GM21717 (cell line): Measurements from ENCODE around the gene GAS7.
A peak's percentile ranks its signal among the peaks of the same experiment; 100 is the strongest.
"Not testable (repeated sequence)": the region's sequence is repeated elsewhere in the genome, so short reads cannot be mapped to it uniquely, and the experiment has no call there.

Experiments
- ATAC-seq: cut with Tn5 transposase; IDR thresholded peaks from one replicate; pipeline ENCODE4 v1.9.1; 2021; ENCODE audit warnings: mild to moderate bottlenecking, moderate library complexity; ENCODE audit not compliant: unreplicated experiment

GAS7 gene

DNA sequence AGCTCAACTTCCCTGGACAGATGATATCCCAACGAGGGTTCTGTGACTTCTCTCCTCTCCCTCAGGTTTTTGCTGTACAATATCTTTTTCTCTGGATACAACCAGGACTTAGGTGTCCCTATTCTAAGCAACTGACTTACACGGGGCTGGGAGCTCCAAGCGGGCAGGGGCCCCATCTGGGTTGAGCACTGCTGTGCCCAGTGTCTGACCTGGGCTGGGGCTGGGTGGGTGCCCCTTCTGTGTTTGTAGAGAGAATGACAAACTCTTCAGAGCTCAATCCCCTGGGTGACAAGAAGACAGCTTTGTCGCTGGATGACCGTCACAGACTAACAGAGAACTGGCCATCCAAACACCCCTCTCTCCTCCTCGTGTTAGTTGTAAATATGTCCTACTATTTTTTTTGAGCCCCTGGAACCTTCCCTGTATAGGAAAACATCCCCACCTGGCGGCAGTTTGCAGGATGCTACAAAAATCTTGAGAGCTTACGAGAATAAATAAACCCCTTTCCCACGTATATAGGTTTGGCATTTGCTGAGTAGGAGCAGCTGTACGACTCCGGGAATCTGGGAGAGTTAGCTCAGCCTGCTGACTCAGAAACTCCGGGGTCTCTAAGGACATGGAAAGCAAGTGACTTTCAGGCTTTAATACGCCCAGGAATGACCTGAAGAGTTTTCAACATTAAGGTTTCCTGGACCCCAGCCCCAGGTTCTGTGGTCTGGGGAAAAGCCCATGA is 269.6 kb downstream of the GAS7 start:
- no peak for ATAC-seq

DNA sequence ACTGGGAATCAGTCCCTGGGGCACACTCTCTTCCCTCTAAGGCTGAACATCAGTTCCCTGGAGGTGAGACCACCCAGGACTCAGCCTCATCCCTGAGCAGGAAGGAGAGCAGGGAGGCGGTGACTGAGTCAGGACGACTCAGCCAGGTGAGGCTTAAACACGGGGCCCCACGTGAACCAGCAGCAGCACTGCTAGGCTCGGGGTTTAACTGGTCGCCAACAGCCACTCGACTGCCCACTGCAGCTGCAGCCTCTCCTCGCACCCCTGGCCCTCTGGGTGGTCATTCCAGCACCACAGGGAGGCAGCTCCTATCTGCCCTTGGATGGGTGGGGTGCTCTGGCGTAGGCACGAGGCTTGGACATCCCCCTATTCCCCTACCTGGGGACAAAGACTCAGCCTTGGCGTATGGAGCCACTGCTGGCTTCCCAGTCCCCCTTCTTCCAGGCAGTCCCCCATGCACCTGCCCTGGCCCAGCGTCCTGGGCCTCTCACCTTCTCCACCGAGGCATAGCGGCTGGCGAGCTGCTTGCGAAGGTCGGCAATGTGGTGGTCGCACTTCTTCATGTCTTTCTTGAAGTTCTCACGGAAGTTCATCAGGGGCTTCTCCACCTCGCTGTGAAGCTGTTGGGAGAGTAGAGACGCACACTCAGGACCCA is 272.1 kb downstream of the GAS7 start:
- no peak for ATAC-seq

DNA sequence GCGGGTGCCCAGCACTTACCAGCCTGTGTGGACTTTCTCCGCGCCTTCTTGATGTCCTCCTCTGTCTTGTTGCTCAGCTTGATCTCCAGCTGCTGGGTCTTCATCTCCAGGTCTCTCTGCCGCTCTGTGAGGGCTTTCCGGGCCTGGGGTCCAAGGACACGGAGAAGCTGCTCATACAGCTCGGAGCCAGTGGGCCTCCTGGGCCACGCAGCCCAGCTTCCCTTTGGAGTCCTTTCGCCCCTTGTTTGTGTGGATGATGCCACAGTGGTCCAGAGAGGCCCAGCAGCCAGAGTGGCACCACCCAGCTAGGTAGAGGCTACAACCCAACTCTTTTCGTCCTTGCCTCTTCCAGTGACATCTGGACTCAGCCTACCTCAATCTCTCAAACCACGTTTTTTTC is 272.9 kb downstream of the GAS7 start:
- no peak for ATAC-seq

DNA sequence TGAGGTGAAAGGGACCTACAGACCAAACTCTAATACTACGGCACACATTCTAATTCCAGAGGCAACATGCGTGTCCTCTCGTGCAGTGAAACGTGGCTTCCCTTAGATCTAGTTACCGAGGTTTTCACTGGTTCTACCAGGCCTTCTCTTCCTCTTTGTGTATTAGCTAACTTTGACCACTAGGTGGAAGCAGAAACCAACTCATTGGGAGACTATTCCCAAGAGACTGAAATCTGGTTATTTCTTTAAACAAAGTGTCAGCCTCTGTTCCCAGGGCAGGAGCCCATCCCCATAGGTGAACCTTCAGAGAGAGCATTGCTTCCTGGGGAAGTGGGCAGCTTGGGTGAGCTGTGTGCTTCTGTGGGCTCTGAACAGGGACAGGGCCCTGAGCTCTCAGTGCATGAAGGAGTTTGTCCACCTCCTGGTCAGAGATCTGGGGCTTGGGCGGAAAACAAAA is 273.6 kb downstream of the GAS7 start:
- peak; percentile 59 for ATAC-seq

DNA sequence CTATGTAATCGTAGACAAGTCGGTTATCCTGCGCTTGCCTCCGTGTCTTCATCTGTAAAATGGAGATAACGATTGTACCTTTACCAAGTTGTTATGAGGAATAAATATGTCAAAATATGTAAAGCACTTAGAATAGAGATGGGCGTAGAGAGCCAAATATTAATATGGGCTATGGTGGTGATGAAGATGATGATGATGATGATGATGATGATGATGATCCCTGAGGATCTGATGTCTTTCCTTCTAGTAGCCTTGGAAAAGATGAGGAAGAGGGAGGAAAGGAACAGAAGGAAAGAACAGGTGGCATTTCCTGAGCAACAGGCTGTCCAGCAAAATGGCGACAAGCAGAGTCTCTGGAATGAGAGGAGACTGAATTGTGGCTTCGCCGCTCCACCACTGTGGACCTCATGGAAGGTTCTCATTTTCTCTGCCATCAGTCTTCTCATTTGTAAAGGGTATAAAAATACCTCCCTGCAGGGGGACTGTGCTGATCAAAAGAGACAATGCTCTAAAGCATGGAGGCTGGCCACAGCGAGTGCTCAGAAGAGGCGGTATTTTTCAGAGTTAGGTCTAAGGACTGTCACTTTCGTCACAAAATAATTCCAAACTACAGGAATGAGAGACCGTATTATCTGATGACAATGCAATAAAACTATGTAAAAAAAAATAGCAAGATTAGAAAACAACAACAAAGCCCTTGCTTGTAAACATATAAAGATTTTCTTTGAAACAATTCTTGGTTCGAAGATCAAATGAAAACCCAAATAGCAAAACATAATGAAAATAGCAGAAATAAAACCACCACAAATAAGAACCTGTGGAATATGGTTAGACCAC is 276.2 kb downstream of the GAS7 start:
- no peak for ATAC-seq

DNA sequence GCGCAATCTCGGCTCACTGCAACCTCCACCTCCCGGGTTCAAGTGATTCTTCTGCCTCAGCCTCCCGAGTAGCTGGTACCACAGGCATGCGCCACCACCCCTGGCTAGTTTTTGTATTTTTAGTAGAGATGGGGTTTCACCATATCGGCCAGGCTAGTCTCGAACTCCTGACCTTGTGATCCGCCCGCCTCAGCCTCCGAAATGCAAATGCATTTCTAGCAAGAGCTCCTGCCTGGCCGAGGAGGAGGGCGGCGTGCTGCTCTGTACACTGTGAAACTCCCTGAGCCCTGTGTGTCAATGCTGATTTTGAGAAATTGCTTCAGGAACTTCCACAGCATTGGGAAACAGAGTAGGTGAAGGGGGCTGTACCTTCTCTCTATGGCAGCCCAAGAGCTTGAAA is 277.2 kb downstream of the GAS7 start:
- not testable (repeated sequence) for ATAC-seq

DNA sequence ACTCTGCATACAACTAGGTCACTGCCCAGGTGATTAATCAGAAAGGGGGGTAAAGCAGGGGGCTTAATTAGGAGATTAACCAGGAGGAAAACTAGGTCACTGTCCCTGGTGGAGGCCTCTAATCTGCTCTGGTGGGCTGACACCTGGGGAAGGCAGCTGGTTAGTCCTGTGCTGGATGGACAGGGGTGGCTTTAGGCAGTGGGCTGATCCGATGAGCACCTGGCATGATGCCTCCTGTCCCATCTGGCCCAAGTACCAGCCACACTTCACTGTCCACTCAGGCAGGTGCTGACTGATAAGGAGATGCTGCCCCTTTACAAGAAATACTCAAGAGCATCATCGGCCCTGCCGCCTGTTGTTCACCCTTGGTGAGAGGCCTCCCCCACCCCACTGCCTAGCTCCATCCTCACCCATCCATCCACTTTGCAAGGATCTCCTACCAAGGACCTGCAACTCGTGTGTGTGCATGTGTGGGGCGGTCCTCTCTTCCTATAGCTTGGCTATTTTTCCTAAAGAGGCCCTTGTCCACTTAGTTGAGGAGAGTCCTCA is 279.5 kb downstream of the GAS7 start:
- ATAC-seq = no peak

DNA sequence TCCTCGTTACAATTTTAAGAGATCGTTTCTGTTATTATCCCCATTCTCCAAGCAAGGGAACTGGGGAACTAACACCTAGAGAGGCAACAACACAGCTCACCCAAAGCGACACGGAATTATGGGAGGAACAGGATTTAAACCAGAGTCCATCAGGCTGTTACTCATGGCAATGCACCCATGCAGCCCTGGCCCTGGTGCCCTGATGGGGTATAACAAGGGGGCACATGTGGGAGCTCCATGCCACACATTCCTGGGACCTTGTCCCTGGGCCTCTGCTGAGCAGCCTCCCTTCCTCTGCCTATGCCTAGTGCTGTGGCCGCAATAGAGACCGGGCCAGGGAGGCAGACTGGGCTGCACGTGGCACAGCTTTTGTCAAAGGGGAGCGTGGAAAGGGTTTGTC is 280.1 kb downstream of the GAS7 start:
- ATAC-seq = no peak

DNA sequence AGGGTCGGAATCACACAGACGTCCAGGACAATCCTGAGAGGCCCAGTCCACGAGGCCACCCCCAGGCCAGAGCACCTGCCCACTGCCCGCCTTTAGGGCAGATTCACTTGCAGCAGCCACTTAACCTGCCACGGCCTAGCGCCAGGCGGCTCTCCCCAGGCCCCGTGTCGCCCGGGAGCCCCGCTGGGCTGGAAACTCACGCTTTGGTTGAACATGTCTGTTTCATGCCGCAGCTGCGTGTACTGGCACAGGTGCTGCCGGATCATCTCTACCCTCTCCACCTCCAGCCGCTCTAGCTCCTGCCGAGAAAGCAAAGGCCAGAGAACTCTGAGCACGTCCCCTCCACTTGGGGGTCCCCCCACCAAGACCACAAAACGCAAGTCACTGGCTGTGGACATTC is 280.6 kb downstream of the GAS7 start:
- ATAC-seq = no peak

DNA sequence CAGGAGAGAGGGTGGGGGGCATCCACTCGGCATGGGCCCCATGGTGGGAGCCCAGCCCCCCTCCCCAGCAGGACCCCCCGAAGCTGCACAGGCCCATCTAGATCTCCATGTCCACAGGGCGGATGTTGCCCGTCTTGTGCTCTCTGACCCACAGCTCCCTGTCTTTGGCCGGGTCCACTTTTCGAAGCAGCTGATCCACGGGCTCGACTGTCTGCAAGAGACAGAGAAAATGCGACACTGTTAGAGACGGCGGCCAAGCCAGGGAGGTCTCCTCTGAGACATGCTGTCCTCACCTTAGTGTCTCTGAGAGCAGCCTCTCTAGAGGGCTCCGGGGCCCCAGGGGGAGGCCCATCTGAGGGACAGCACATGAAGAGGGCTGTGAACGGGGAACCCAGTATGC is 281.3 kb downstream of the GAS7 start:
- ATAC-seq = no peak

DNA sequence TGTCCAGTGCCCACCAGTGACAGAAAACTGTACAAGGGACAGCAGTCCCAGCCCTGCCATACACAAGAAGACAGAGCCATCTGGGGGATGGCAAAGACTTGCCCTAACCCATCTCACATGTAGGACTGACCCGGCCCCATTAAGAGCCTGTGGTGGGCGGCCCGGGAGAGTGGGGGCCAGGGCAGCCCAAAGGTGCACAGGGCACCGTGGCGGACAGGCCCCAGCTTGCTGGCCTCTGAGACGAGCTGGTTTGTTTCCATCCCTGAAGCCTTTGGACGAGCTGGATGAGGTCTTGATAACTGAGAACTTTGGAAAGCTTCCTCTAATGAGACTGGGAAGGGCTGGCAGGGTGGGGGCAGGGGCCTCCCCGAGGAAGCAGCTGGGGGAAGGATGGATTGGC is 282.3 kb downstream of the GAS7 start:
- ATAC-seq = no peak

DNA sequence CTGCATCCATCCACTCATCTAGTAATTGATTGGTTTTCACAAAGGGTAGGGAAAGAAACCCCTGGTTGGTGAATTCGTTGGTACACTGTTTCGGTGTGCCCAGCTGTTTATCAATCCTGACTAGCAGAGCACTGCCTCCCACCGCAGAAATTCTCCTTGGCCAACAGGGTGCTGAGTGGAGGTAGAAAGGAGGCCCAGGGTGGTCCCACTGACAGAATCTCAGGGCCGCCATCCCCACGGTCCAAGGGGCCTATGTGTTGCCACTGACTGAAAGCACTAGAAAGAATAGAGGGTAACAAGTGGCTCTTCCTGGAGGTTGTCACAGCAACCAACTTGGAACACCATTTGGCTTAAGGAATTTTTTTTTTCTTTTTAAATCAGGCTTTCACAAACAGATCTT is 284.9 kb downstream of the GAS7 start:
- ATAC-seq = no peak

DNA sequence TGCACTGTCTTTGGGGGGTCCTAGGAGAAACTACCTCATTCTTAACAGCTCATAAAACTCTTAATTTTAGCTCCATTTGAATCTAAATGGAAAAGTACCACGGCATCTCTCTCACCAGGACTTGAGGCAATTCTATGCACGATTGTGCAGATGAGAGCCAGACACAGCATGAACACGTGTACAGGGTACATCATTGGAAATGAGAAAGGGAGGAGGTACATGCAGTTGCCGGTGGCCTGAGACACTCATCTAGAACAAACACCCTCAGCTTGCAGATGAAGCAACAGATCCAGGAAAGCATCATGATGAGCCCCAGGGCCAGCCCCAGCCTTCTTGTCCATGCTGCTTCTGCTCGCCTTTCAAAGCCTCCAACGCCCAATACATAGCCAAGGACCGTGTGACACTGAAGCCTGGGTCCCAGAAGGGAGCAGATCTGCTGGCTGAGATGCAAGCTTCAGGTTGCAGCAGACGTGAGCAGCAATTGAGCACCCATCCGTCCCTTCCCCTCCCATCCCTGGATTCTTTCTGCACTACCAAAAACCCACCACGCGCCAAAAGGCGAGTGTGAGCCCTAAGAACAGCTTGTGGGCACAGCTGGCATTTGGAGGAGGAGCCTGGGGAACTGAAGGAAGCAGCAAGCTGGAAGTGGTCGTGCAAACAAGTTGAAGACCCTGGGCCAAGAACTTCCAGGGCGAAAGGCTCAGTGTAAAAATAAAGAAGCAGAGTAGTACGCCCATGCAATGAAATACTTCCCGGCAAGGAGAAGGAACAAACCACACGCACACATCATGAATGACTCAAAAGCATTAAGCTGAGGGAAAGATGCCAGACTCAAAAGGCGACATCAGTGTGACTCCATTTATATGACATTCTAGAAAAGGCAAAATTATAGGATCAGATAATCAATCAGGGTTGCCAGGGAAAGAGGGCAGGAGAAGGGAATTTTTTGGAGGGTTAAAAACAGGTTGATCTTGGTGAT is 286.0 kb downstream of the GAS7 start:
- no peak for ATAC-seq

DNA sequence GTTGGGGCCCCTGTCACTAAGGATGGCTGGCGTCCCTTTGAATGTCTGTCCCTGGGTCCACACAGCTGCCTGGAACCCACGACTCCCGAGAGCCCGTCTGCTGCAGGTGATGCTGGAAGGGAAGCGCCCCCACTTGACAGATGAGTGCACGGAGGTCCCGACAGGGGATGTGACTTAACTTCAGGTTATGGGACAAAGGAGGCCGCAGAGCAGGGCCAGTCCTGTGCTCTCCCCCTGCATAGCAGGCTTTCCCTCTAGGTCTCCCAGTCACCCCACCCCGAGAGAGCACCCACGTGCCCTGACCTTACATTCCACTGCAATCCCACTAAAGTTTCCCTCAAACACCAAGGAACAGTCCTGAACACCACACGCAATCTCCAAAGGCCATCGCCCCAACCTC is 287.3 kb downstream of the GAS7 start:
- ATAC-seq = no peak

DNA sequence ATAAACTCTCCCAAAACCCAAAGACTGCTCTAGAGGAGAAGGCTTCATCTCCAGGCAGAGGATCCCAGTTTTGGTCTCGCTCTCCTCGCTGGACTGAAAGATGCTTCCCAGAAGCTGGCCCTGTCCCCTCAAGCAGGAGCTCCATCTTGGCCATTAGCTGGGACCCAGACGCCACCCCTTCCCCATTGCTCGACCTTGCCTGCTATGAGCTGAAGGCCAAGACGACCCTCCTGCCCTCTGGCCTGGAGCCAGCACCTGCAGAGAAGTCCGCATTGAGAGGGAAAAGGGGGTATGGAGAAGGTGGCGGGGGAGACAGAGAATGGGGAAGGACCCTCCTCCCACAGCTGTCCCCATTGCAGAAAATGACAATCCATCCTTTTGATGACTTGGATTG is 289.8 kb downstream of the GAS7 start:
- ATAC-seq = no peak

DNA sequence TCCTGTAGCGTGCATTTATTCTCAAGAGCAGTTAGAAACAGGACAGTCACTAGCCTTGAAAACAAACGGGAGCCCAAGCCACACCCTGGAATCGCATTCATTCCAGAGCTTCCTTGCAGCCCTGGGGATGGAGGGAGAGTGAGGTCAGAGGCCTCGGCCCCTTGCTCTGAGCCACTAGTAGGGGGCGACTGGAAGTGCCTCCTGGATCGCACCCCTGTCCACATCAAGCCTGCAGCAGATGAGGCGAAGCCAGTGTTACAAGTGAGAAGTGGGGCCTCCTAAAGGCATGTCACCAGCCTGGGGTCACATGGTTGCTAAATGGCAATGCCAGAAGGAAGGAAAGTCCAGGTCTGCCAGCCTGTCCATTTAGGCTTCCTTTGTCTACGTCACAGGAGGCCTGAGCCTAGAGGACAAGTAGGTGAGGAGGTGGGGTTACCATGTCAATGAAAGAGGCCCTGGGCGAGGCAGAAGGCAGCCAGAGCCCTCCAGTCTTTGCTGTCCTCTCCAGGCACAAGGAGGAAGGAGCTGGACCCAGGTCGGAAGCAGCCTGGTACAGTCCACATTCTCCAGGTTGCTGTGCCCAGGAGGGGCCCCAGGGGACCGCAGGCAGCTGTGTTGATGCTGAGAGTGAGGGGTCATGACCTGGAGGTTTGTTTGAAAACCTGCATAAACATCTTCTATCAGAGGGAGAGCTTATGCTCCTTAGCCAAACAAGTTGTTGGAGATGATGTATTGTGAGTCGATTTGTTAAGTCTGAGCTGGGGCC is 290.3 kb downstream of the GAS7 start:
- no peak for ATAC-seq

DNA sequence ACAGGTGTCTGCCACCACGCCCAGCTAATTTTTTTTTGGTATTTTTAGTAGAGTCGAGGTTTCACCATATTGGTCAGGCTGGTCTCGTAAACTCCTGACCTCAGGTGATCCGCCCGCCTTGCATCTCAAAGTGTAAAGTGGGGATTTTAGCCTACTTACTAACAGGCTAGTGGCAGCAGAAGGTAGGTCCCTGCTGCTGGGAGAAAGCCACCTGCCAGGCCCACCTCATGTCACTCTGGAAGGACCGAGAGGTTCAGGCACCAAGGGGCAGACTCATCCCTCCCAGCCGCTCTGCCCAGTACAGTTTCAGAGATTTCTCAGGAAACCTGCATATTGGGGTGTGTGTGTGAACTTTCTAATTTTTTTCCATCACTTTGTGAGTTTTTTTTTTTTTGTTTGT is 291.3 kb downstream of the GAS7 start:
- ATAC-seq = no peak

DNA sequence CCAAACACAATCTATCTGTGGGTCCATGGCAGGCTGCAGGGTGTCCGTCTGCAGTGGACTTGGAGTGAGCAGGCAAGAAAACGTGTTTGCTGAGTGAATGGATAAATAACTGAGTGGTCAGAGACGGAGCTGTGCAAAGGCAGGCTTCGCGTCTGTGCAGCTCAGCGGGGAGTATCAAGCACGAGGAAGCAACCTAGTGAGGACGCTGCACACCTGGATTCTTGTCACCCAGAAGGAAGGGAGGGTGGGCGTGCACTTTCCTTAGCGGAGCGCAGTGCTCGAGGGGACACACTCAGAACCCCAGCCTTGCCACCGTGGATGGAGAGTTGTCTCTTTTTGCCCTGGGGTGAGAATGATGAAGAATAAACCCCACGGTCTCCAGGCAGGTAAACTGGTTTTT is 291.8 kb downstream of the GAS7 start:
- no peak for ATAC-seq

DNA sequence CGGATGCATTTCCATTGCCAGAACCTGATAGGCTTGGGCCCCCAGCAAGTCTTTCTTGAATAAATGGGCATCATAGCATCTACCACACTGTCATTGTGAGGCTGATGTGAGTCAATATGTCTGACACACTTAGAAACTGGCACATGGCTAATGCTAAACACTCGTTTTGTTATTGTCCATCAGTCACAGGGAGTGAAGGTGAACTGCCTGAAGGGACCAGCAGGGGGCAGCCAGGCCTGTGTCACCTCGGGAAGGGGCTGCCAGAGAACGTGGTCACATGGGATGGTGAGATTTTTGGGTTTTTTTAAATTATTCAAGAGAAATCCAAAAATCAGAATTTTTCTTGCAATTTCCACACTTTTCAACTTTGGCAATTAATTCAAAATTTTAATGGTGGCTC is 292.5 kb downstream of the GAS7 start:
- no peak for ATAC-seq

DNA sequence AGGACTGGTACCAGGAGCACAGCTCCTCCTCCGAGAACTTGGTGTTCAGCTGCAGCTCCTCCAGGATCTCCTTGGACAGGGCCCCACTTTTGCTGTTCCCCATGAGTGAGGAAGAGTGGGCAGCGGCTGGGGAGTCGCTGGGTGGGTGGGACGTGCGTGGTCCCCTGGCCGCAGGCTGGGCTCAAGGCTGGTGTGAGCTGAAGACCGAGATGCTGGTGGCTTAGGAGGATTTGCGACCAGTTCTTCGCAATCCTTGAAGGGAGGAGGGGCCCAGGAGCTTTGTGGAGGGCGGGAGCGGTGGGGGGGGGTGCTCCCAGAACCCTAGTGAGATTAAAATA is 293.4 kb downstream of the GAS7 start, which contains the start of gene RCVRN:
Gene RCVRN (minus strand): TSS at position 194 of the 338 bp plus-strand sequence. CDS start 91 bp downstream, at position 103.
- no peak for ATAC-seq
